ENCODE results near the gene PIRT. TPM values are rescaled to one million over a fixed set of nuclear protein-coding genes. Genes with fewer than 3 reads are reported as not detected.

PIRT gene
- total RNA-seq, 1 donor from 2014 or later, result not detected

DNA sequence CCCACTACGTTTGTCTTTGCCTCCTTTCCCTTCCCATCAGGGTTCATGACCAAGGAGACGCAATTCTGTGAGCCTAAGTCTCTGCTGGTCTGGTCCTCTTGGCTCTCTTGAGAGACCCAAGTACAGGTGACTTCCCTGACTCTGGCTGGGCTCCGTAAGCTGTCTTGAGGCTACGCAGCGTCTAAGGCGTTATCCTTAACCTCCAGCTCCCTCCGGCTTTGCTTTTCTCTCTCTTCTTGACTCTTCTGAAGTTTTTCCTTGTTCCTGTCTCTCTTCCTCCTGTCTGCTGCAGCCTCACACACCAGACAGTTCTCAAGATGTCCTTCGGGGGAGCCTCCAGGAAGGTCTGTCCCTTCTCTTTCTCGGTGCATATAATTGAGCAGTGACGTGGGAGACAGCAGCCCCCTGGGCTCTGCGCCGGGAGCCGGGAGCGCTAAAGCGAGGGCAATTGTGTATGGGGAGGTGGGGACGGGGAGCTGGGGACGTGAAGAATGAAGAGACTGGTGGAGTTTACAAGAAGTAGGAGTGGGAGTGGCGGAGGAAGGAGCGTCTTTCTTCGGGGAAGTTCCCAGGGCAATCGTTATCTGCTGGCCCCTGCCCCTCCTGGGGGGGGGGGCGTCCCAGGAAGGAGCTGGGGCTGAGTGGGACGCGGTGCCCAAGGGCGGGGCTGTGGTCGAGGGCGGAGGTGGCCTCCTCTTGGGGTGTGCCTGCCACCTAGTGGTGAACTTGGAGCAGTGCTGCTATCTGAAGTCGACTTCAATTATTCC, 6.9 kb upstream of the PIRT start:
- Histone ChIP-seq H3K9ac (ENCODE audit: low read length) (peak overlapping the region; percentile 36), H3K4me3 (ENCODE audit: insufficient read depth, low read depth, low read length) (peak overlapping the region; percentile 38), H3K4me2 (ENCODE audit: low read length) (peak overlapping the region; percentile 86), H3K79me2 (ENCODE audit: insufficient read depth, low read length) (no peaks in the 10 kb centered on the region), H4K20me1 (ENCODE audit: insufficient read depth, low read length) (no peaks in the 10 kb centered on the region), H3K9me3 (ENCODE audit: insufficient read depth, low read depth, low read length) (no peaks in the 10 kb centered on the region), H3K4me1 (ENCODE audit: insufficient read depth, low read length) (no peaks in the 10 kb centered on the region), H3K36me3 (ENCODE audit: insufficient read depth, low read length) (no peaks in the 10 kb centered on the region), H3K27me3 (ENCODE audit: insufficient read depth, low read length) (no peaks in the 10 kb centered on the region), H3K27ac (ENCODE audit: low read depth, low read length) (no peak overlapping the region), H2AFZ (ENCODE audit: low read depth, low read length) (peak overlapping the region; percentile 77)
- Mint-ChIP-seq H3K36me3 (ENCODE audit: low read depth, unreplicated experiment) (no peaks in the 10 kb centered on the region), H3K4me1 (ENCODE audit: low read depth, unreplicated experiment) (peaks cover 8% of the 10 kb centered on the region), H3K9me3 (ENCODE audit: unreplicated experiment) (peaks cover 7% of the 10 kb centered on the region), H3K27me3 (ENCODE audit: low read depth, unreplicated experiment) (peaks cover 32% of the 10 kb centered on the region), H3K4me3 (ENCODE audit: unreplicated experiment) (peak overlapping the region; percentile 85), H3K27ac (ENCODE audit: unreplicated experiment) (peak overlapping the region; percentile 42)
- DNase-seq (ENCODE audit: low read depth) (peak; percentile 28), FAIRE-seq (no peak)
- no peak for TF ChIP-seq EZH2 (IDR thresholded peaks at IDR 0.05; ENCODE audit: insufficient read depth, low read length)
- TF ChIP-seq, protein P1, sequence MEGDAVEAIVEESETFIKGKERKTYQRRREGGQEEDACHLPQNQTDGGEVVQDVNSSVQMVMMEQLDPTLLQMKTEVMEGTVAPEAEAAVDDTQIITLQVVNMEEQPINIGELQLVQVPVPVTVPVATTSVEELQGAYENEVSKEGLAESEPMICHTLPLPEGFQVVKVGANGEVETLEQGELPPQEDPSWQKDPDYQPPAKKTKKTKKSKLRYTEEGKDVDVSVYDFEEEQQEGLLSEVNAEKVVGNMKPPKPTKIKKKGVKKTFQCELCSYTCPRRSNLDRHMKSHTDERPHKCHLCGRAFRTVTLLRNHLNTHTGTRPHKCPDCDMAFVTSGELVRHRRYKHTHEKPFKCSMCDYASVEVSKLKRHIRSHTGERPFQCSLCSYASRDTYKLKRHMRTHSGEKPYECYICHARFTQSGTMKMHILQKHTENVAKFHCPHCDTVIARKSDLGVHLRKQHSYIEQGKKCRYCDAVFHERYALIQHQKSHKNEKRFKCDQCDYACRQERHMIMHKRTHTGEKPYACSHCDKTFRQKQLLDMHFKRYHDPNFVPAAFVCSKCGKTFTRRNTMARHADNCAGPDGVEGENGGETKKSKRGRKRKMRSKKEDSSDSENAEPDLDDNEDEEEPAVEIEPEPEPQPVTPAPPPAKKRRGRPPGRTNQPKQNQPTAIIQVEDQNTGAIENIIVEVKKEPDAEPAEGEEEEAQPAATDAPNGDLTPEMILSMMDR (IDR thresholded peaks at IDR 0.05; ENCODE audit: insufficient read depth, low read depth, low read length), result peak; percentile 76

DNA sequence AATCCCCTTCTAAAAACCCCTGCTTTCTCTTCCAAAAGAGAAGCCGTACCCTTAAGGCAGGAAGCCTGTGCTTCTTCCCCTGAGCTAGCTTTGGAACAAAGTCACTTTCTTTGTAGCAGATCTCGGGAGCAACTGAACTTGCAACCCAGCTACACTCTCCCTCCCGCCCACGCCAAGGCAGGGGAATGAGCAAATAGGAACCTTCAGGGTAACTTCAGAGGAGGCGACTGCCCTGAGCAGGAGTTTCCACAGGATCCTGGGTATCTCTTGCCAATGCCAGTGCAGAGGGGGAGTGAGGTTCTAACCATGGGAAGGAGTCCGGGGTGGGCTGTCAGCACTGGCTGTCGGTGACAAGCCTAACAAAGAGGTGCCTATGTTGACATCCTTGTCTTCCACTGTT, 5.9 kb upstream of the PIRT start:
- peaks cover 8% of the 10 kb centered on the region for H3K4me1 Mint-ChIP-seq (ENCODE audit: low read depth, unreplicated experiment)
- TF ChIP-seq EZH2 (IDR thresholded peaks at IDR 0.05; ENCODE audit: insufficient read depth, low read length), result no peak
- TF ChIP-seq, protein P1 (IDR thresholded peaks at IDR 0.05; ENCODE audit: insufficient read depth, low read depth, low read length), result no peak
- H3K27me3 ChIP-seq (ENCODE audit: insufficient read depth, low read length), result no peaks in the 10 kb centered on the region
- H3K79me2 ChIP-seq (ENCODE audit: insufficient read depth, low read length), result no peaks in the 10 kb centered on the region
- H3K36me3 Mint-ChIP-seq (ENCODE audit: low read depth, unreplicated experiment), result no peaks in the 10 kb centered on the region
- peaks cover 7% of the 10 kb centered on the region for H3K9me3 Mint-ChIP-seq (ENCODE audit: unreplicated experiment)
- peak overlapping the region; percentile 26 for H2AFZ ChIP-seq (ENCODE audit: low read depth, low read length)
- DNase-seq (ENCODE audit: low read depth) (no peak), FAIRE-seq (no peak)
- H3K4me3 Mint-ChIP-seq (ENCODE audit: unreplicated experiment), result no peak overlapping the region
- no peak overlapping the region for H3K27ac ChIP-seq (ENCODE audit: low read depth, low read length)
- H3K4me2 ChIP-seq (ENCODE audit: low read length), result no peak overlapping the region
- H4K20me1 ChIP-seq (ENCODE audit: insufficient read depth, low read length), result no peaks in the 10 kb centered on the region
- no peak overlapping the region for H3K27ac Mint-ChIP-seq (ENCODE audit: unreplicated experiment)
- H3K4me3 ChIP-seq (ENCODE audit: insufficient read depth, low read depth, low read length), result no peak overlapping the region
- H3K9ac ChIP-seq (ENCODE audit: low read length), result no peak overlapping the region
- peaks cover 27% of the 10 kb centered on the region for H3K27me3 Mint-ChIP-seq (ENCODE audit: low read depth, unreplicated experiment)
- H3K9me3 ChIP-seq (ENCODE audit: insufficient read depth, low read depth, low read length), result no peaks in the 10 kb centered on the region
- H3K36me3 ChIP-seq (ENCODE audit: insufficient read depth, low read length), result no peaks in the 10 kb centered on the region
- no peaks in the 10 kb centered on the region for H3K4me1 ChIP-seq (ENCODE audit: insufficient read depth, low read length)

DNA sequence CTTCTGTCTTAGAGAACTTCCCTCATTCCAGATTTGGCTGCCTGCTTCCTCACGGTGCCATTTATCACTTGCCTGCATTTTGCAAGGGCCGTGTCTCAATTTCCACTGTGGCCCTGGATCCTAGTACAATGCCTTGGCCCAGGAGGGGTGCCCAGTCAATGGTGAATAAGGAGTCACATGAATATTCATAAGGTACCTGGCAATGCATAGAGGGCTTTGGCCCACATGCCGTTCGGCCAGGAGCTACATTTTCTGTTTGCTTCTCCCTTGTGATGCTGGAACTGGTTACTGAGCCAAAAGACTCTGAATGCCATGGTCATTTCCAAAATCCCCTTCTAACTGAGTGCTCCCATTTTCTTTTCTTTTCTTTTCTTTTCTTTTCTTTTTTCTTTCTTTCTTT, 4.8 kb upstream of the PIRT start:
- no peaks in the 10 kb centered on the region for H3K36me3 ChIP-seq (ENCODE audit: insufficient read depth, low read length)
- no peak overlapping the region for H3K4me3 ChIP-seq (ENCODE audit: insufficient read depth, low read depth, low read length)
- no peak overlapping the region for H3K27ac ChIP-seq (ENCODE audit: low read depth, low read length)
- no peak overlapping the region for H3K4me2 ChIP-seq (ENCODE audit: low read length)
- H3K4me1 ChIP-seq (ENCODE audit: insufficient read depth, low read length), result no peaks in the 10 kb centered on the region
- H3K9ac ChIP-seq (ENCODE audit: low read length), result no peak overlapping the region
- no peak for TF ChIP-seq EZH2 (IDR thresholded peaks at IDR 0.05; ENCODE audit: insufficient read depth, low read length)
- TF ChIP-seq, protein P1 (IDR thresholded peaks at IDR 0.05; ENCODE audit: insufficient read depth, low read depth, low read length), result no peak
- no peaks in the 10 kb centered on the region for H4K20me1 ChIP-seq (ENCODE audit: insufficient read depth, low read length)
- H3K79me2 ChIP-seq (ENCODE audit: insufficient read depth, low read length), result no peaks in the 10 kb centered on the region
- Mint-ChIP-seq H3K9me3 (ENCODE audit: unreplicated experiment) (peaks cover 2% of the 10 kb centered on the region), H3K4me1 (ENCODE audit: low read depth, unreplicated experiment) (peaks cover 8% of the 10 kb centered on the region), H3K27ac (ENCODE audit: unreplicated experiment) (no peak overlapping the region), H3K4me3 (ENCODE audit: unreplicated experiment) (no peak overlapping the region), H3K27me3 (ENCODE audit: low read depth, unreplicated experiment) (peaks cover 27% of the 10 kb centered on the region), H3K36me3 (ENCODE audit: low read depth, unreplicated experiment) (no peaks in the 10 kb centered on the region)
- H3K27me3 ChIP-seq (ENCODE audit: insufficient read depth, low read length), result no peaks in the 10 kb centered on the region
- H2AFZ ChIP-seq (ENCODE audit: low read depth, low read length), result no peak overlapping the region
- no peak for FAIRE-seq
- no peaks in the 10 kb centered on the region for H3K9me3 ChIP-seq (ENCODE audit: insufficient read depth, low read depth, low read length)
- DNase-seq (ENCODE audit: low read depth), result no peak
